CD14-positive monocyte (primary cell): ENCODE data around the gene CTNNBL1. TPM values are rescaled to one million over a fixed set of nuclear protein-coding genes. Genes with fewer than 3 reads are reported as not detected.

Experiments used
- DNase-seq, 3 donors: peaks; one replicate each; pipeline ENCODE4 v3.0.0-alpha.2; 2011 to 2022
- H2AFZ ChIP-seq: 2 replicates; pipeline ENCODE4 v1.6.0; 2012; ENCODE audit warnings: mild to moderate bottlenecking, low read depth, low read length, inconsistent platforms; ENCODE audit not compliant: insufficient read depth, poor library complexity, severe bottlenecking
- H3K27ac ChIP-seq, 2 donors: 1 replicate in 1 of 2; 2 replicates in 1 of 2; pipeline ENCODE4 v1.5.1; 2012 to 2013; ENCODE audit warnings: low read length in 2 of 2, control low read depth in 1 of 2, inconsistent platforms in 1 of 2, low read depth in 1 of 2, mild to moderate bottlenecking in 1 of 2
- H3K27me3 ChIP-seq, 2 donors: one replicate each; pipeline versions ENCODE4 v1.6.0 to v1.6.1; 2011 to 2013; ENCODE audit warnings: low read length in 2 of 2; ENCODE audit not compliant: control insufficient read depth in 2 of 2, insufficient read depth in 2 of 2
- H3K36me3 ChIP-seq, 2 donors: replicated peaks in 1 of 2; 1 replicate in 1 of 2; 2 replicates in 1 of 2; pipeline versions ENCODE4 v1.5.1 to v1.6.1; 2012 to 2013; ENCODE audit warnings: low read length in 2 of 2, control low read depth in 1 of 2, inconsistent platforms in 1 of 2, mild to moderate bottlenecking in 1 of 2; ENCODE audit not compliant: insufficient read depth in 2 of 2, control insufficient read depth in 1 of 2
- H3K4me1 ChIP-seq, 2 donors: 1 replicate in 1 of 2; 2 replicates in 1 of 2; pipeline versions ENCODE4 v1.5.1 to v1.6.1; 2012 to 2013; ENCODE audit warnings: low read length in 2 of 2, control low read depth in 1 of 2, inconsistent platforms in 1 of 2, mild to moderate bottlenecking in 1 of 2, moderate library complexity in 1 of 2; ENCODE audit not compliant: insufficient read depth in 2 of 2, control insufficient read depth in 1 of 2
- H3K4me2 ChIP-seq: replicated peaks from 2 replicates; pipeline ENCODE3; 2012; ENCODE audit warnings: low read length, moderate library complexity, mild to moderate bottlenecking; ENCODE audit not compliant: poor library complexity, severe bottlenecking; ENCODE audit errors: extremely low read depth
- H3K4me3 ChIP-seq, 3 experiments: fragments of 200-600 bp in 1 of 3; sonication (generic) in 1 of 3; replicated peaks in 1 of 3; 1 replicate in 2 of 3; 2 replicates in 1 of 3; pipeline ENCODE4 v1.5.1; 2011 to 2013; ENCODE audit warnings: low read length in 3 of 3, mild to moderate bottlenecking in 3 of 3, control low read depth in 2 of 3, low read depth in 2 of 3, inconsistent platforms in 1 of 3, moderate library complexity in 1 of 3
- H3K79me2 ChIP-seq: 2 replicates; pipeline ENCODE4 v1.6.0; 2012; ENCODE audit warnings: mild to moderate bottlenecking, control low read depth, inconsistent platforms, low read length, moderate library complexity; ENCODE audit not compliant: insufficient read depth
- H3K9ac ChIP-seq: 2 replicates; pipeline ENCODE4 v1.6.0; 2017; ENCODE audit warnings: low read length, mild to moderate bottlenecking; ENCODE audit not compliant: insufficient read depth, poor library complexity, severe bottlenecking
- H3K9me3 ChIP-seq, 2 donors: replicated peaks in 1 of 2; 1 replicate in 1 of 2; 2 replicates in 1 of 2; pipeline versions ENCODE4 v1.5.1 to v1.6.1; 2012 to 2013; ENCODE audit warnings: low read length in 2 of 2, control low read depth in 1 of 2; ENCODE audit not compliant: control insufficient read depth in 1 of 2, insufficient read depth in 1 of 2
- H4K20me1 ChIP-seq: 2 replicates; pipeline ENCODE4 v1.6.0; 2012; ENCODE audit warnings: mild to moderate bottlenecking, low read length, control low read depth, moderate library complexity; ENCODE audit not compliant: insufficient read depth
- H3K27ac Mint-ChIP-seq, 7 donors: one replicate each; pipeline ENCODE4 v1.8.0; 2020; ENCODE audit warnings: mild to moderate bottlenecking in 7 of 7, mixed read lengths in 7 of 7, moderate library complexity in 6 of 7, inconsistent platforms in 2 of 7
- H3K27me3 Mint-ChIP-seq, 3 donors: one replicate each; pipeline ENCODE4 v1.8.0; 2021 to 2022; ENCODE audit warnings: low read depth in 3 of 3, mild to moderate bottlenecking in 3 of 3, mixed read lengths in 3 of 3, moderate library complexity in 3 of 3, inconsistent platforms in 1 of 3
- H3K36me3 Mint-ChIP-seq, 2 donors: one replicate each; pipeline ENCODE4 v1.8.0; 2020; ENCODE audit warnings: mixed read lengths in 2 of 2, inconsistent platforms in 1 of 2, mild to moderate bottlenecking in 1 of 2
- H3K4me1 Mint-ChIP-seq: one replicate; pipeline ENCODE4 v1.8.0; 2020; ENCODE audit warnings: mild to moderate bottlenecking, mixed read lengths
- H3K4me3 Mint-ChIP-seq, 2 donors: one replicate each; pipeline ENCODE4 v1.8.0; 2020; ENCODE audit warnings: mild to moderate bottlenecking in 2 of 2, mixed read lengths in 2 of 2, moderate library complexity in 1 of 2
- H3K9me3 Mint-ChIP-seq, 7 donors: one replicate each; pipeline ENCODE4 v1.8.0; 2020 to 2022; ENCODE audit warnings: mixed read lengths in 7 of 7, mild to moderate bottlenecking in 6 of 7, moderate library complexity in 6 of 7, inconsistent platforms in 2 of 7
- WGBS: methylation state at CpG from one replicate; pipeline ENCODE4 v1.1.5; 2013; ENCODE audit warnings: missing lambda C conversion rate; ENCODE audit not compliant: insufficient coverage; 5-methylcytosine and 5-hydroxymethylcytosine counted together
- intact Hi-C, 2 donors: fragments of 100-400 bp; cut with micrococcal nuclease; formaldehyde crosslinking; loops; one replicate each; pipeline versions ENCODE4 v1.15.0 to v1.15.1; 2023
- polyA plus RNA-seq, 3 donors: library from polyadenylated mRNA; depleted of rRNA in 1 of 3; unstranded in 2 of 3; stranded (reverse) in 1 of 3; fragments of 300-500 nt in 2 of 3; fragments of >200 nt in 1 of 3; fragmentation: Illumina TruSeq in 2 of 3; gene quantifications; 1 replicate in 2 of 3; 2 replicates in 1 of 3; pipeline ENCODE4 v1.2.3, GENCODE V29; 2012 to 2021
- TF ChIP-seq, protein P1 (sequence below): fragments of 200-600 bp; IDR thresholded peaks from one replicate; pipeline ENCODE4 v1.8.0; 2022; ENCODE audit warnings: antibody characterized with exemption, mild to moderate bottlenecking

CTNNBL1 gene
- polyA plus RNA-seq, 3 donors = 35.5 to 83.2 (median 77.3) TPM

- no peak overlapping the region for H3K27ac Mint-ChIP-seq
- Histone ChIP-seq H3K36me3 (peaks cover 52 to 97% of the 10 kb centered on the region in 2 donors), H3K79me2 (no peaks in the 10 kb centered on the region), H3K9me3 (no peaks in the 10 kb centered on the region), H3K4me2 (no peak overlapping the region), H3K9ac (no peak overlapping the region), H4K20me1 (no peaks in the 10 kb centered on the region), H3K27ac (no peak overlapping the region), H3K4me1 (no peaks in the 10 kb centered on the region), H3K4me3 (no peak overlapping the region), H2AFZ (no peak overlapping the region), H3K27me3 (no peaks in the 10 kb centered on the region)
- H3K4me3 Mint-ChIP-seq = no peak overlapping the region
- no peak for DNase-seq
- intact Hi-C loops = no loop called here
- H3K9me3 Mint-ChIP-seq = peaks cover 0 to 1% (median 0%) of the 10 kb centered on the region in 7 donors
- TF ChIP-seq, protein P1, sequence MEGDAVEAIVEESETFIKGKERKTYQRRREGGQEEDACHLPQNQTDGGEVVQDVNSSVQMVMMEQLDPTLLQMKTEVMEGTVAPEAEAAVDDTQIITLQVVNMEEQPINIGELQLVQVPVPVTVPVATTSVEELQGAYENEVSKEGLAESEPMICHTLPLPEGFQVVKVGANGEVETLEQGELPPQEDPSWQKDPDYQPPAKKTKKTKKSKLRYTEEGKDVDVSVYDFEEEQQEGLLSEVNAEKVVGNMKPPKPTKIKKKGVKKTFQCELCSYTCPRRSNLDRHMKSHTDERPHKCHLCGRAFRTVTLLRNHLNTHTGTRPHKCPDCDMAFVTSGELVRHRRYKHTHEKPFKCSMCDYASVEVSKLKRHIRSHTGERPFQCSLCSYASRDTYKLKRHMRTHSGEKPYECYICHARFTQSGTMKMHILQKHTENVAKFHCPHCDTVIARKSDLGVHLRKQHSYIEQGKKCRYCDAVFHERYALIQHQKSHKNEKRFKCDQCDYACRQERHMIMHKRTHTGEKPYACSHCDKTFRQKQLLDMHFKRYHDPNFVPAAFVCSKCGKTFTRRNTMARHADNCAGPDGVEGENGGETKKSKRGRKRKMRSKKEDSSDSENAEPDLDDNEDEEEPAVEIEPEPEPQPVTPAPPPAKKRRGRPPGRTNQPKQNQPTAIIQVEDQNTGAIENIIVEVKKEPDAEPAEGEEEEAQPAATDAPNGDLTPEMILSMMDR = no peak
- peaks cover 68% of the 10 kb centered on the region in 2 donors for H3K36me3 Mint-ChIP-seq
- no CpG with 5 or more reads among the region's 3 CpGs for WGBS
- no peaks in the 10 kb centered on the region for H3K27me3 Mint-ChIP-seq
- H3K4me1 Mint-ChIP-seq = peaks cover 7% of the 10 kb centered on the region
These were observed 82.7 kb downstream of the CTNNBL1 start for GRCh38 chr20:37776526-37776925.

GRCh38 chr20:37777012-37777950, 83.5 kb downstream of the CTNNBL1 start:
- Mint-ChIP-seq H3K27me3 (no peaks in the 10 kb centered on the region), H3K4me3 (no peak overlapping the region), H3K27ac (no peak overlapping the region), H3K36me3 (peaks cover 67 to 68% of the 10 kb centered on the region in 2 donors), H3K4me1 (peaks cover 7% of the 10 kb centered on the region), H3K9me3 (peaks cover 0 to 1% (median 0%) of the 10 kb centered on the region in 7 donors)
- Histone ChIP-seq H3K9ac (no peak overlapping the region), H3K9me3 (no peaks in the 10 kb centered on the region), H2AFZ (no peak overlapping the region), H3K4me2 (no peak overlapping the region), H3K4me3 (no peak overlapping the region), H3K79me2 (no peaks in the 10 kb centered on the region), H4K20me1 (no peaks in the 10 kb centered on the region), H3K27me3 (no peaks in the 10 kb centered on the region), H3K27ac (no peak overlapping the region), H3K4me1 (no peaks in the 10 kb centered on the region), H3K36me3 (peaks cover 54 to 97% of the 10 kb centered on the region in 2 donors)
- intact Hi-C loops = no loop called here
- TF ChIP-seq, protein P1 = no peak
- DNase-seq = no peak
- WGBS = no CpG with 5 or more reads among the region's 8 CpGs
